Spleen (tissue), 7 donors: Measurements from ENCODE around the gene OAT.

Source experiments
- POLR2A ChIP-seq, 3 donors: fragments of 450-650 bp; IDR thresholded peaks; one replicate each; pipeline ENCODE4 v1.5.1; 2017; ENCODE audit warnings: antibody characterized with exemption in 3 of 3, mild to moderate bottlenecking in 1 of 3
- POLR2AphosphoS5 ChIP-seq, 3 donors: sonication (generic); formaldehyde crosslinking; IDR thresholded peaks; one replicate each; pipeline ENCODE4 v1.5.1; 2017; ENCODE audit warnings: antibody characterized with exemption in 3 of 3
- TF ChIP-seq, protein P1 (sequence below), 11 experiments: fragments of 200-600 bp in 7 of 11; fragments of 450-650 bp in 4 of 11; sonication (generic) in 4 of 11; IDR thresholded peaks in 8 of 11; conservative IDR thresholded peaks in 3 of 11; 1 replicate in 7 of 11; 2 replicates in 4 of 11; pipeline versions ENCODE4 v1.4.0 to v1.8.0; 2016 to 2021; ENCODE audit warnings: antibody characterized with exemption in 11 of 11, inconsistent platforms in 4 of 11, mild to moderate bottlenecking in 1 of 11
- donor health status: DM: no; HTN: no; CAD: no; lungs with moderate emphysema.
- donor health status: DM: no; HTN: no; CAD: no.
- donor health status: DM: no; HTN: no; CAD: no.

DNA sequence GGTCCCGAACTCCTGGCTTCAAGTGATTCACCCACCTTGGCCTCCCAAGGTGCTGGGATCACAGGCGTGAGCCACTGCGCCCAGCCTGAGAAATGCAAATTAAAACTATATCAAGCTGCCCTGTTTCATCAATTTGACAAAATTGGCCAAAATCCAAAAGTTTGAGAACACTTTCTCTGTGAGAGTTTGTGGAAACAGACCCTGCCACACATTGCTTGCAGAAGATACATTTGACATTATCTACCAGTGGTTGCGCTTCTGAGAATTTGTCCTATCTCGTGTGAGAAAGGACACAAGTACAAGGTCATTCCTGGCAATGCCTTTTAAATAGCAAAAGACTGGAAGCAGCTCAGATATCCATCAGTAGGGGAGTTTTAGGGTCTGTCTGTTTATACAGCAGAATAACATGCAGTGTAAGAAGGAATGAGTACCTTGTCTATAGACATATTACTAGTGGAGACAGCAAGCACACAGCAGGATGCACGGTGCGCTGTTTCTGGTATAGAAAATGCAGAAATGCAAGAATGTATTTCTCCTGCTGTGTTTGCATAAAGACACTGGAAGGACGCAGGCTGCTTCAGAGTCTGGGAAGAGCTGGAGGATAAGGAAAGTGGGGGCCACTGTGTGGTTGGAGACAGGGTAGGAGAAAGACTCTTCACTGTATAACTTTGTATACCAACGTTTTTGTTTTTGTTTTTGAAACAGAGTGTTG, 47.2 kb upstream of the OAT start:
- TF ChIP-seq, protein P1, sequence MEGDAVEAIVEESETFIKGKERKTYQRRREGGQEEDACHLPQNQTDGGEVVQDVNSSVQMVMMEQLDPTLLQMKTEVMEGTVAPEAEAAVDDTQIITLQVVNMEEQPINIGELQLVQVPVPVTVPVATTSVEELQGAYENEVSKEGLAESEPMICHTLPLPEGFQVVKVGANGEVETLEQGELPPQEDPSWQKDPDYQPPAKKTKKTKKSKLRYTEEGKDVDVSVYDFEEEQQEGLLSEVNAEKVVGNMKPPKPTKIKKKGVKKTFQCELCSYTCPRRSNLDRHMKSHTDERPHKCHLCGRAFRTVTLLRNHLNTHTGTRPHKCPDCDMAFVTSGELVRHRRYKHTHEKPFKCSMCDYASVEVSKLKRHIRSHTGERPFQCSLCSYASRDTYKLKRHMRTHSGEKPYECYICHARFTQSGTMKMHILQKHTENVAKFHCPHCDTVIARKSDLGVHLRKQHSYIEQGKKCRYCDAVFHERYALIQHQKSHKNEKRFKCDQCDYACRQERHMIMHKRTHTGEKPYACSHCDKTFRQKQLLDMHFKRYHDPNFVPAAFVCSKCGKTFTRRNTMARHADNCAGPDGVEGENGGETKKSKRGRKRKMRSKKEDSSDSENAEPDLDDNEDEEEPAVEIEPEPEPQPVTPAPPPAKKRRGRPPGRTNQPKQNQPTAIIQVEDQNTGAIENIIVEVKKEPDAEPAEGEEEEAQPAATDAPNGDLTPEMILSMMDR (IDR thresholded peaks at IDR 0.05 in 8 of 11, conservative IDR thresholded peaks at IDR 0.05 in 3 of 11): no peak
- TF ChIP-seq POLR2A (IDR thresholded peaks at IDR 0.05): no peak
- TF ChIP-seq POLR2AphosphoS5 (IDR thresholded peaks at IDR 0.05): no peak
